ENCODE data around the gene PLAAT2.
"Not testable (repeated sequence)": the region's sequence is repeated elsewhere in the genome, so short reads cannot be mapped to it uniquely, and the experiment has no call there.

The PLAAT2 gene

GRCh38 chr11:63590024-63590788 is 27.0 kb upstream of the PLAAT2 start:
- TF ChIP-seq, protein P1, sequence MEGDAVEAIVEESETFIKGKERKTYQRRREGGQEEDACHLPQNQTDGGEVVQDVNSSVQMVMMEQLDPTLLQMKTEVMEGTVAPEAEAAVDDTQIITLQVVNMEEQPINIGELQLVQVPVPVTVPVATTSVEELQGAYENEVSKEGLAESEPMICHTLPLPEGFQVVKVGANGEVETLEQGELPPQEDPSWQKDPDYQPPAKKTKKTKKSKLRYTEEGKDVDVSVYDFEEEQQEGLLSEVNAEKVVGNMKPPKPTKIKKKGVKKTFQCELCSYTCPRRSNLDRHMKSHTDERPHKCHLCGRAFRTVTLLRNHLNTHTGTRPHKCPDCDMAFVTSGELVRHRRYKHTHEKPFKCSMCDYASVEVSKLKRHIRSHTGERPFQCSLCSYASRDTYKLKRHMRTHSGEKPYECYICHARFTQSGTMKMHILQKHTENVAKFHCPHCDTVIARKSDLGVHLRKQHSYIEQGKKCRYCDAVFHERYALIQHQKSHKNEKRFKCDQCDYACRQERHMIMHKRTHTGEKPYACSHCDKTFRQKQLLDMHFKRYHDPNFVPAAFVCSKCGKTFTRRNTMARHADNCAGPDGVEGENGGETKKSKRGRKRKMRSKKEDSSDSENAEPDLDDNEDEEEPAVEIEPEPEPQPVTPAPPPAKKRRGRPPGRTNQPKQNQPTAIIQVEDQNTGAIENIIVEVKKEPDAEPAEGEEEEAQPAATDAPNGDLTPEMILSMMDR (IDR thresholded peaks at IDR 0.05; ENCODE audit: poor library complexity, severe bottlenecking), result no peak
- no peaks in the 10 kb centered on the region for H3K36me3 ChIP-seq (ENCODE audit: low read depth)
- DNase-seq (ENCODE audit: low spot score) (no peak), ATAC-seq (ENCODE audit: low read depth) (no peak)
- no peak overlapping the region for H3K4me3 ChIP-seq (ENCODE audit: severe bottlenecking)
- H3K4me1 ChIP-seq (ENCODE audit: insufficient read depth, poor library complexity, severe bottlenecking), result no peaks in the 10 kb centered on the region
- no peak overlapping the region for H3K27ac ChIP-seq (ENCODE audit: poor library complexity, severe bottlenecking)
- no peaks in the 10 kb centered on the region for H3K9me3 ChIP-seq (ENCODE audit: severe bottlenecking)
- no peaks in the 10 kb centered on the region for H3K27me3 ChIP-seq (ENCODE audit: insufficient read depth, poor library complexity, severe bottlenecking)

DNA sequence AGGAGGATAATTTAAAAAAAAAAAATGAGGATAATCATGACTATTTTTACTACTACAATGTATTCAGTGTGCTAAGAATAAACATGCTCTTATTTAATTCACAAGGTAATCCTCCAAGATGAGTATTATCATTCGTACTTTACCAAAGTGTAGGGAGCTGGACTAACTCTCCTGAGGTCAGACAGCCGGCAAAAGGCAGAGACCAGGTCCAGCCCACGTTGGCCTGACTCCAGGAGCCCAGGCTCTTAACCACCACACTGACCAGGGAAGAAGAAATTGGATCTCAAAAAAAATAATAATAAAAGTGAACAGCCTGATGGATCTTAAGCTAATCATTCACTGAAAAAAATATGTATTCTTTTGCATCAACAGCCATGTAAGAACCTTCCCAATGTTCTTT is 25.8 kb upstream of the PLAAT2 start:
- DNase-seq (ENCODE audit: low spot score) (no peak), ATAC-seq (ENCODE audit: low read depth) (no peak)
- TF ChIP-seq, protein P1 (IDR thresholded peaks at IDR 0.05; ENCODE audit: poor library complexity, severe bottlenecking), result no peak
- Histone ChIP-seq H3K4me1 (ENCODE audit: insufficient read depth, poor library complexity, severe bottlenecking) (no peaks in the 10 kb centered on the region), H3K27ac (ENCODE audit: poor library complexity, severe bottlenecking) (no peak overlapping the region), H3K4me3 (ENCODE audit: severe bottlenecking) (no peak overlapping the region), H3K36me3 (ENCODE audit: low read depth) (no peaks in the 10 kb centered on the region), H3K27me3 (ENCODE audit: insufficient read depth, poor library complexity, severe bottlenecking) (no peaks in the 10 kb centered on the region), H3K9me3 (ENCODE audit: severe bottlenecking) (no peaks in the 10 kb centered on the region)

GRCh38 chr11:63586451-63587166 is 23.4 kb upstream of the PLAAT2 start:
- ATAC-seq (ENCODE audit: low read depth) (no peak), DNase-seq (ENCODE audit: low spot score) (no peak)
- Histone ChIP-seq H3K36me3 (ENCODE audit: low read depth) (no peaks in the 10 kb centered on the region), H3K27ac (ENCODE audit: poor library complexity, severe bottlenecking) (no peak overlapping the region), H3K27me3 (ENCODE audit: insufficient read depth, poor library complexity, severe bottlenecking) (no peaks in the 10 kb centered on the region), H3K4me3 (ENCODE audit: severe bottlenecking) (no peak overlapping the region), H3K9me3 (ENCODE audit: severe bottlenecking) (no peaks in the 10 kb centered on the region), H3K4me1 (ENCODE audit: insufficient read depth, poor library complexity, severe bottlenecking) (no peaks in the 10 kb centered on the region)
- TF ChIP-seq, protein P1 (IDR thresholded peaks at IDR 0.05; ENCODE audit: poor library complexity, severe bottlenecking), result no peak

DNA sequence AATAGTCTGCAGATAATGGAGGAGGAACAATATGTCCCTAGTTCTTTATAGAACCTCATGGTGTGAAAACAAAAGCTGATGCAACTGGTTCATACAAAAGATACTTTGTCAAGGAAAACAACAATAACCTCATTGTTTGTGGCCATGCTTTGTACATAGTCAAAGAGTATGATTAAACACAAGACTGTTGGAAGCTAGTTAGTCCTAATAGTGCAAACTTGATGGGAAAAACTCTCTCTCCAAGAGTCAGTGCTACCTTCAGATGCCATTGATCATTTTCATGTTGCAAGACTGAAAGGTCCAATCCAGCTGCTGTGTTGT is 20.1 kb upstream of the PLAAT2 start:
- Histone ChIP-seq H3K9me3 (ENCODE audit: severe bottlenecking) (peaks cover 11% of the 10 kb centered on the region), H3K36me3 (ENCODE audit: low read depth) (no peaks in the 10 kb centered on the region), H3K4me3 (ENCODE audit: severe bottlenecking) (no peak overlapping the region), H3K4me1 (ENCODE audit: insufficient read depth, poor library complexity, severe bottlenecking) (no peaks in the 10 kb centered on the region), H3K27ac (ENCODE audit: poor library complexity, severe bottlenecking) (no peak overlapping the region), H3K27me3 (ENCODE audit: insufficient read depth, poor library complexity, severe bottlenecking) (no peaks in the 10 kb centered on the region)
- TF ChIP-seq, protein P1 (IDR thresholded peaks at IDR 0.05; ENCODE audit: poor library complexity, severe bottlenecking), result no peak
- ATAC-seq (ENCODE audit: low read depth) (no peak), DNase-seq (ENCODE audit: low spot score) (no peak)

GRCh38 chr11:63581224-63581623 is 18.0 kb upstream of the PLAAT2 start:
- not testable (repeated sequence) for H3K36me3 ChIP-seq (ENCODE audit: low read depth); H3K27ac ChIP-seq (ENCODE audit: poor library complexity, severe bottlenecking); H3K27me3 ChIP-seq (ENCODE audit: insufficient read depth, poor library complexity, severe bottlenecking); H3K4me1 ChIP-seq (ENCODE audit: insufficient read depth, poor library complexity, severe bottlenecking); H3K4me3 ChIP-seq (ENCODE audit: severe bottlenecking); DNase-seq (ENCODE audit: low spot score); ATAC-seq (ENCODE audit: low read depth)
- peaks cover 11% of the 10 kb centered on the region for H3K9me3 ChIP-seq (ENCODE audit: severe bottlenecking)

DNA sequence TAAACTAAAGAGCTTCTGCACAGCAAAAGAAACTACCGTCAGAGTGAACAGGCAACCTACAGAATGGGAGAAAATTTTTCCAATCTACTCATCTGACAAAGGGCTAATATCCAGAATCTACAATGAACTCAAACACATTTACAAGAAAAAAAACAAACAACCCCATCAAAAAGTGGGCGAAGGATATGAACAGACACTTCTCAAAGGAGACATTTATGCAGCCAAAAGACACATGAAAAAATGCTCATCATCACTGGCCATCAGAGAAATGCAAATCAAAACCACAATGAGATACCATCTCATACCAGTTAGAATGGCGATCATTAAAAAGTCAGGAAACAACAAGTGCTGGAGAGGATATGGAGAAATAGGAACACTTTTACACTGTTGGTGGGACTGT is 15.7 kb upstream of the PLAAT2 start:
- H3K36me3 ChIP-seq (ENCODE audit: low read depth); H3K4me3 ChIP-seq (ENCODE audit: severe bottlenecking); H3K4me1 ChIP-seq (ENCODE audit: insufficient read depth, poor library complexity, severe bottlenecking); H3K27ac ChIP-seq (ENCODE audit: poor library complexity, severe bottlenecking); DNase-seq (ENCODE audit: low spot score); ATAC-seq (ENCODE audit: low read depth); H3K27me3 ChIP-seq (ENCODE audit: insufficient read depth, poor library complexity, severe bottlenecking): not testable (repeated sequence)
- H3K9me3 ChIP-seq (ENCODE audit: severe bottlenecking), result peaks cover 11% of the 10 kb centered on the region
